HG02798 (cell line): ENCODE data around the gene CRELD1.

Experiments
- ATAC-seq: cut with Tn5 transposase; IDR thresholded peaks from one replicate; pipeline ENCODE4 v1.9.1; 2021; ENCODE audit warnings: mild to moderate bottlenecking; ENCODE audit not compliant: unreplicated experiment, poor library complexity

The CRELD1 gene

GRCh38 chr3:9951962-9952805, 18.6 kb downstream of the CRELD1 start, which contains the start of gene PRRT3:
TSS of gene PRRT3 (minus strand) at chr3:9952408. CDS start at chr3:9950115, 2,293 bp downstream.
- ATAC-seq, result peak; percentile 80

- ATAC-seq, result no peak
These were observed 21.5 kb downstream of the CRELD1 start for GRCh38 chr3:9955067-9955502.

- no peak for ATAC-seq
These were observed 22.1 kb downstream of the CRELD1 start for GRCh38 chr3:9955611-9956352.

GRCh38 chr3:9957214-9957613, 23.6 kb downstream of the CRELD1 start:
- ATAC-seq, result no peak

GRCh38 chr3:9965200-9965875, 31.7 kb downstream of the CRELD1 start:
- ATAC-seq, result no peak

- no peak for ATAC-seq
These were observed 33.2 kb downstream of the CRELD1 start for GRCh38 chr3:9966841-9967240.

- ATAC-seq, result no peak
These were observed 36.0 kb downstream of the CRELD1 start for GRCh38 chr3:9969632-9970019.

GRCh38 chr3:9970020-9970652, 36.5 kb downstream of the CRELD1 start:
- no peak for ATAC-seq

- ATAC-seq, result no peak
These were observed 43.4 kb downstream of the CRELD1 start for GRCh38 chr3:9976721-9977709.

GRCh38 chr3:9978710-9979305, 45.2 kb downstream of the CRELD1 start:
- no peak for ATAC-seq

- ATAC-seq, result no peak
These were observed 46.6 kb downstream of the CRELD1 start for GRCh38 chr3:9980251-9980650.

GRCh38 chr3:9986230-9986725, 52.6 kb downstream of the CRELD1 start:
- ATAC-seq, result peak; percentile 20

- ATAC-seq, result no peak
These were observed 60.6 kb downstream of the CRELD1 start for GRCh38 chr3:9994086-9994844.
